BJ (cell line): ENCODE results near the gene DNAAF3. TPM values are rescaled to one million over a fixed set of nuclear protein-coding genes. Genes with fewer than 3 reads are reported as not detected.

Experiments used
- CTCF ChIA-PET: fragments of 350-600 bp; formaldehyde crosslinking; extraction: SDS; loops from one replicate; lab custom pipeline; 2021; ENCODE audit warnings: antibody characterized with exemption, inconsistent platforms; lab: Yijun Ruan, JAX
- POLR2A ChIA-PET: fragments of 300-600 bp; sonication (Branson Sonifier 250); formaldehyde crosslinking; extraction: SDS; loops from one replicate; lab custom pipeline; 2021; ENCODE audit warnings: antibody characterized with exemption; lab: Charles Lee
- DNase-seq: peaks from one replicate; pipeline ENCODE4 v3.0.0-alpha.2; 2011; ENCODE audit warnings: low read depth
- H3K27me3 ChIP-seq: 2 replicates; pipeline ENCODE4 v1.6.0; 2011; ENCODE audit warnings: low read length; ENCODE audit not compliant: control insufficient read depth, insufficient read depth
- H3K36me3 ChIP-seq: 2 replicates; pipeline ENCODE4 v1.5.1; 2011; ENCODE audit warnings: low read length; ENCODE audit not compliant: control insufficient read depth, insufficient read depth
- H3K4me3 ChIP-seq: 2 replicates; pipeline ENCODE4 v1.5.1; 2011; ENCODE audit warnings: low read depth, mild to moderate bottlenecking, control low read depth, low read length
- CTCF ChIP-seq: IDR thresholded peaks from 2 replicates; pipeline ENCODE4 v1.5.1; 2011; ENCODE audit warnings: low read depth, mild to moderate bottlenecking, control low read depth, inconsistent platforms, low read length, moderate library complexity; ENCODE audit not compliant: insufficient read depth
- polyA minus RNA-seq: library from RNA; depleted of rRNA, polyadenylated mRNA; stranded (reverse); fragments of >200 nt; gene quantifications from 2 replicates; pipeline ENCODE4 v1.2.3, GENCODE V29; 2011; rRNA and poly(A)+ RNA removed
- polyA plus RNA-seq: library from polyadenylated mRNA; depleted of rRNA; stranded (reverse); fragments of >200 nt; gene quantifications from 2 replicates; pipeline ENCODE4 v1.2.3, GENCODE V29; 2011; rRNA removed

Gene DNAAF3
- polyA plus RNA-seq (0.39 and 0.51 TPM in 2 replicates), polyA minus RNA-seq (0.26 TPM in 1 of 2 replicates, not detected in the other)

- POLR2A ChIA-PET, result no interaction called here
- CTCF ChIA-PET, result interaction anchor here (0.7 to 2.3 kb wide), 7 partner anchors 17 to 113 kb away, joined by 3 to 14 read pairs (median 4); partner anchors contain the start of genes HSPBP1 and TNNT1
- TF ChIP-seq CTCF, result no peak
Measured at GRCh38 chr19:55166530-55167268, at the start of gene DNAAF3. DNAAF3 (minus strand) TSS chr19:55166613; CDS start chr19:55166413, 200 bp downstream.

GRCh38 chr19:55213547-55213946 lies 47.1 kb upstream of the DNAAF3 start:
- ChIA-PET CTCF (no interaction called here), POLR2A (no interaction called here)
- H3K4me3 ChIP-seq, result no peak overlapping the region
- TF ChIP-seq CTCF, result no peak
- H3K27me3 ChIP-seq, result no peaks in the 10 kb centered on the region
- DNase-seq, result no peak
- H3K36me3 ChIP-seq, result no peaks in the 10 kb centered on the region

More at GRCh38 chr19:55166530-55167268, at the start of gene DNAAF3:
- DNase-seq, result peak; percentile 84
- Histone ChIP-seq H3K4me3 (peak within 1 kb of the TSS; percentile 56), H3K36me3 (no peaks in the 10 kb centered on the region), H3K27me3 (peaks cover 9% of the 10 kb centered on the region; the same call in 1 of the 2 replicates)

GRCh38 chr19:55212447-55212846 lies 46.0 kb upstream of the DNAAF3 start:
- no peak for DNase-seq
- peak; percentile 23; the same call in 1 of the 2 replicates for TF ChIP-seq CTCF
- Histone ChIP-seq H3K27me3 (no peaks in the 10 kb centered on the region), H3K4me3 (no peak overlapping the region), H3K36me3 (no peaks in the 10 kb centered on the region)
- POLR2A ChIA-PET, result no interaction called here
- CTCF ChIA-PET, result no interaction called here

- DNase-seq, result peak; percentile 95
- ChIA-PET POLR2A (interaction anchor here (0.8 kb wide), 1 partner anchor 26 kb away, joined by 3 read pairs; no protein-coding TSS in a partner anchor), CTCF (interaction anchor here (0.9 kb wide), 1 partner anchor 174 kb away, joined by 3 read pairs; the partner anchor contains the start of gene TMEM238)
- no peaks in the 10 kb centered on the region for H3K36me3 ChIP-seq
- TF ChIP-seq CTCF, result no peak
- no peak overlapping the region for H3K4me3 ChIP-seq
- H3K27me3 ChIP-seq, result no peaks in the 10 kb centered on the region
Measured at GRCh38 chr19:55209693-55210472, 43.5 kb upstream of the DNAAF3 start.
